HUES6 (cell line): ENCODE data around the gene CDC123.
"Not testable (repeated sequence)": the region's sequence is repeated elsewhere in the genome, so short reads cannot be mapped to it uniquely, and the experiment has no call there.

Experiments used
- H3K27ac ChIP-seq: 2 replicates; pipeline ENCODE4 v1.7.0; 2013; ENCODE audit warnings: low read depth, mild to moderate bottlenecking, low read length, inconsistent platforms
- H3K27me3 ChIP-seq: 2 replicates; pipeline ENCODE4 v1.6.1; 2013; ENCODE audit warnings: low read length; ENCODE audit not compliant: control insufficient read depth, insufficient read depth
- H3K36me3 ChIP-seq: 2 replicates; pipeline ENCODE4 v1.6.1; 2013; ENCODE audit warnings: low read length; ENCODE audit not compliant: control insufficient read depth, insufficient read depth
- H3K4me1 ChIP-seq: 2 replicates; pipeline ENCODE4 v1.6.1; 2013; ENCODE audit warnings: low read length; ENCODE audit not compliant: control insufficient read depth, insufficient read depth
- H3K4me3 ChIP-seq: 2 replicates; pipeline ENCODE4 v1.5.1; 2013; ENCODE audit warnings: low read depth, low read length
- H3K9ac ChIP-seq: one replicate; pipeline ENCODE4 v1.6.1; 2013; ENCODE audit warnings: mild to moderate bottlenecking, low read length
- H3K9me3 ChIP-seq: 2 replicates; pipeline ENCODE4 v1.6.1; 2013; ENCODE audit warnings: low read depth, low read length; ENCODE audit not compliant: control insufficient read depth, insufficient read depth

The CDC123 gene

DNA sequence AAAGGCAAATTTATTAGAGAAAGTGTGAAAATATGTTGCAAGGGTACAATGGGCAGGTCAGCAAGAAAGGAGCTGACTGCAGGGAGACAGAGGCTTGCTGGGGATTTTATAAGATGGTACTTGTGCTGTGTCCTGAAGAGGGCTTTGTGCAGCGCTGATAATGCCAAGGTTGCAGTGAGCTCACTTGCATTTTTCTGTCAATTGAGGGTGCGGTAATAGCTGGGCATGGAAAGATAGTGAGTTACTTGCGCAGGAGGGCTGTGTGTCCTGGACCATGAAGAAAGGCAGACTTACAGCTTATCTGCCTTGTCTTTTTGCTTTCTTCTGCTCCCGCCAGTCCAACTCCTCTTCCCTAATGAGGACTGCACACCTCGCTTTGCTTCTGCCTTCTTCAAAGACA lies 12.5 kb downstream of the CDC123 start:
- Histone ChIP-seq H3K4me3 (no peak overlapping the region), H3K4me1 (no peaks in the 10 kb centered on the region), H3K27me3 (no peaks in the 10 kb centered on the region), H3K36me3 (peaks cover 74% of the 10 kb centered on the region), H3K9me3 (no peaks in the 10 kb centered on the region), H3K9ac (no peak overlapping the region), H3K27ac (no peak overlapping the region)

DNA sequence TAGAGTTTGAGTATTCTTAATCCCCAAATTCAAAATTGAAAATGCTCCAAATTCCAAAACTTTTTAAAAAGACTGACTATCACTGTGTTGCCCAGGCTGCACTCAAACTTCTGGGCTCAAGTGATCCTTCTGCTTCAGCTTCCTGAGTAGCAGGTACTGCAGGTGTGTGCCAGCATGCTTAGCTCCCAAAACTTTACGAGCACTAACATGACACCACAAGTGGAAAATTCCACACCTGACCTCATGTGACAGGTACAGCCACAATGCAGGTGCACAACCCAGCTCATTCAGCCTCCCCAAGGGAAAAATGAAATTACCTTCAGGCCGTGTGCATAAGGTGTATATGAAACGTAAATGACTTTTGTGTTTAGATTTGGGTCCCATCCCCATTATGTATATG lies 16.5 kb downstream of the CDC123 start:
- Histone ChIP-seq H3K27ac (no peak overlapping the region), H3K4me3 (no peak overlapping the region), H3K9me3 (no peaks in the 10 kb centered on the region), H3K27me3 (no peaks in the 10 kb centered on the region), H3K9ac (no peak overlapping the region), H3K36me3 (peaks cover 88% of the 10 kb centered on the region), H3K4me1 (no peaks in the 10 kb centered on the region)

DNA sequence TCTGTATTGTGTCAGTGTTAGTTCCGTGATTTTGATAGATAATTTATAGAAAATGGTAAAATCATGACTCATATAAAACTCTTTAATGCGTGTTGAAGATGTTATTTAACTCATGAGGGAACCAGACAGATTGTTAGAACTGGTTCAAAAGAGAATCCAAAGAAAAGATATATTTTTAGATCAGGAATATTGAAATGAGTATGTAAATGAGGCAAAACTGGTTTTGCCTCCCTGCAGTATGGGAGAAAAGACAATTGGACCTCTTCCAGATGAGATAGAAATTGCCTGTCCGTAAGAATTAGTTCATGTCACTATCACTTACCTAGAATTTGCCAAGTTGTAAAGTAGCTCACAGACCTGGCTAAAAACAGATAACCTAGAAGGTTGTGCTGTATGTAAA lies 17.6 kb downstream of the CDC123 start:
- no peak overlapping the region for H3K4me3 ChIP-seq

DNA sequence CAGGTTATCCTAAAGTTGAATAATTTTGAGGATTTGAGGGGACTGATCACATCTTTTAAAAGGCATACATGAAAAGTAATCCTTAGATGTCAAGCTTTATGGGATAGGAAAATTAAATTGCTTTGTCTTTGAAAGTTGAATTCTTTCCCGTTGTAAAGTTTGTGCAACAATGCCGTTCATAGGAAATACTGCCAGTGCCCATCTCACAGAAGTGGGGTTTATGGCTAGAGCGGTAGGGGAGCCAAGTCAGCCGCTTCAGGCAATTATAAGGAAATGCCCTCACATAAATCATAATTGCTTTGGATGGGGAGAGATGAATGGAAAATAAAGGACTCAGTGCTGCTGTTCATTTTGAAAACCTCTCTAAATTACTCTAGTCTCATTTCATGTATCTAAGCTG lies 18.1 kb downstream of the CDC123 start:
- Histone ChIP-seq H3K9me3 (no peaks in the 10 kb centered on the region), H3K27ac (no peak overlapping the region), H3K36me3 (peaks cover 87% of the 10 kb centered on the region), H3K9ac (no peak overlapping the region), H3K27me3 (no peaks in the 10 kb centered on the region), H3K4me1 (no peaks in the 10 kb centered on the region), H3K4me3 (no peak overlapping the region)

More for the DNA sequence above, 17.6 kb downstream of the CDC123 start:
- Histone ChIP-seq H3K27ac (no peak overlapping the region), H3K27me3 (no peaks in the 10 kb centered on the region), H3K9ac (no peak overlapping the region), H3K4me1 (no peaks in the 10 kb centered on the region), H3K36me3 (peaks cover 87% of the 10 kb centered on the region), H3K9me3 (no peaks in the 10 kb centered on the region)

DNA sequence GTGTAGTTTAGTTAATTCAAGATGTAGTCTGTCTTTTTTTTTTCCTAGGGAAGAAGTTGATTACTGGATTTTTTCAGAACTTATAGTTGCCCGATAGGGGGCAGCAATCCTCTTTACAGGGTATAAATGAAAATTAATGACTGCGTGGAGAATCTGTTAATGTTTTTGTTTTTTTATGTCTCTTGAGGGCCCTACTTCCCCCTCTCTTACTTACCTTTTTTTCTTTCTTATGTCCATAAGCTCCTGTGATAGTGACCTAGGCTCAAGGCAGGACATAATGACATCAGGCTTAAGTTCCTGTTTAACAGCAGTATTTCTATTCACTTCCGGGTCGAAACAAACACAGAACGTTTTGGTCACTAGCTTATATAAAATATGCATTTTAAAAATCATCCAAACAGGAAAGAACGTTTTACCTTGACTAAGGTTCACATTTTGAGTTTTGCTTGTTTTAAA lies 18.8 kb downstream of the CDC123 start:
- peaks cover 87% of the 10 kb centered on the region for H3K36me3 ChIP-seq
- no peak overlapping the region for H3K4me3 ChIP-seq
- H3K4me1 ChIP-seq: no peaks in the 10 kb centered on the region
- no peak overlapping the region for H3K9ac ChIP-seq
- no peaks in the 10 kb centered on the region for H3K9me3 ChIP-seq
- no peaks in the 10 kb centered on the region for H3K27me3 ChIP-seq
- H3K27ac ChIP-seq: no peak overlapping the region

DNA sequence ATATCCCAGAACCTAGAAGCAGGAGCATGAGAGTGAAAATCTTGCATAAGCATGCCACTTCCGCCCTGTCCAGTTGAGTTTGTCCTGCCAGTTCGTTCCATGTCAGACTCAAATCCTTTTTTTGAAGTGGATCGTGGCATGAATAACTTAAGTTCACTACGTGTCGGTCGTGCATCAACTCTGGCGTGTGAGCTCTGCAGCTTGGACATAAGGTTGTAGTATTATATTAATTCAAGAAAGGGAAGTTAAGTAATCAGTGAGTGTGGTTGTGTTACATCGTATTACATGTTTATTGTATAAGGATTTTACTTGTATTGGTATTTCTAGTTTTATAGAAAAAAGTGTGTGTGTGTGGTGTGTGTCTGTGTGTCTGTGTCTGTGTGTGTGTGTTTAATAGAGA lies 23.0 kb downstream of the CDC123 start:
- peaks cover 79% of the 10 kb centered on the region for H3K36me3 ChIP-seq
- H3K4me3 ChIP-seq: no peak overlapping the region
- no peak overlapping the region for H3K9ac ChIP-seq
- no peaks in the 10 kb centered on the region for H3K9me3 ChIP-seq
- no peaks in the 10 kb centered on the region for H3K27me3 ChIP-seq
- no peaks in the 10 kb centered on the region for H3K4me1 ChIP-seq
- H3K27ac ChIP-seq: no peak overlapping the region

DNA sequence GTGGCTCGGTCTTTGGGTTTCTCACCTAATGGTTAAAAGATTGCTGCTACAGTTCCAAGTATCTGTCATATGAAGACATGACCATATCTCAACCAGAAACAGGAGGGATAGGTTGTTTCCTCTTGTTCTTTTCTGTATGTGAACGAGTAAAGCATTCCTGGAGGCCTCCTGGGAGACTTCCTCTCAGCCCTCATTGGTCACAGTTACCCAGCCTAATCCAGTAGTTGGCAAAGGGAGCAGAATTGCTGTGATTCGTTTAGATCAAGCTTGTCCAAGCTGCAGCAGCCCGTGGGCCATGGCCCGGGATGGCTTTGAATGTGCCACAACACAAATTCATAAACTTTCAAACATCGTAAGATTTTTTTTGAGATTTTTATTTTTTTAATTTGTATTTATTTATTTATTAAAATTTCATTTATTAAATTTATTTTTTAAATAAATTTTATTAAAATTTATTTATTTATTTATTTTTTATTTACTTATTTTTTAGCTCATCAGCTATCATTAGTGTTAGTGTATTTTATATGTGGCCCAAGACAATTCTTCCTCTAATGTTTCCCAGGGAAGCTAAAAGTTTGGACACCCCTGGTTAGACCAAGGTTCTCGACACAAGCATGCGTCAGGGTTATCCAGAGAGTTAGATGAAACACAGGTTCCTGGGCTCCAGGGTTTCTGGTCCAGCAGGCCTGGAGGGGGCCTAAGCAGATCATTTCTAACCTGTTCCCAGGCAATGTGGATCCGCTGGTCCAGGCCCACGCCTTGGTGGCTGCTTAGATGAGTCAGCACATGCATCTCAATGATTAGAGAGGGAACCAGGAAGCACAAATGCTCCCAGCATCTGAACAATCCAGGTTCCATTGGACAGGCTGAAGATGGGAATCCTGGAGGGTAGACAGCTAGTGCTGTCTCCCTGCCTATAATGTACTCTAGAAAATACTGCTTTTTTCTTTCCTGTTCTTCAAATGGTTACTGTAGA lies 25.6 kb downstream of the CDC123 start:
- peak overlapping the region; percentile 14; the same call in 1 of the 2 replicates for H3K27ac ChIP-seq
- H3K9me3 ChIP-seq: peaks cover 7% of the 10 kb centered on the region
- H3K4me1 ChIP-seq: no peaks in the 10 kb centered on the region
- H3K36me3 ChIP-seq: peaks cover 75% of the 10 kb centered on the region
- H3K27me3 ChIP-seq: no peaks in the 10 kb centered on the region
- H3K9ac ChIP-seq: no peak overlapping the region
- H3K4me3 ChIP-seq: no peak overlapping the region

DNA sequence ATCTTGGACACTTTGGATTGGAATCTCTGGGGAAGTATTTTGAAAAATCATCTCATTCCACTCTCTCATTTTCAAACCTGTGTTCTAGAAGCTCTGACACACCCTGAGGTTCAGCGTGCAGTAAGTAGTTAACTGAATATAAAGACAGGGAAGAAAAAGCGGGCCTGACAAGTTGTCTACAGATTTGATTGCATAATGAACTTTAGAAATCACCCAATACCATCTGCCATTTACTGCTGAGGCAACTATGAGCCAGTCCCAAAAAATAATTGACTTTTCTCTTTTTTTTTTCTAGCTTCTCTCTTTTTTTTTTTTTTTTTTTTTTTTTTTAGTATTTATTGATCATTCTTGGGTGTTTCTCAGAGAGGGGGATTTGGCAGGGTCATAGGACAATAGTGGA lies 29.5 kb downstream of the CDC123 start:
- Histone ChIP-seq H3K9me3 (peaks cover 7% of the 10 kb centered on the region), H3K27me3 (no peaks in the 10 kb centered on the region), H3K36me3 (peaks cover 69% of the 10 kb centered on the region), H3K27ac (no peak overlapping the region), H3K9ac (no peak overlapping the region), H3K4me1 (no peaks in the 10 kb centered on the region), H3K4me3 (no peak overlapping the region)

DNA sequence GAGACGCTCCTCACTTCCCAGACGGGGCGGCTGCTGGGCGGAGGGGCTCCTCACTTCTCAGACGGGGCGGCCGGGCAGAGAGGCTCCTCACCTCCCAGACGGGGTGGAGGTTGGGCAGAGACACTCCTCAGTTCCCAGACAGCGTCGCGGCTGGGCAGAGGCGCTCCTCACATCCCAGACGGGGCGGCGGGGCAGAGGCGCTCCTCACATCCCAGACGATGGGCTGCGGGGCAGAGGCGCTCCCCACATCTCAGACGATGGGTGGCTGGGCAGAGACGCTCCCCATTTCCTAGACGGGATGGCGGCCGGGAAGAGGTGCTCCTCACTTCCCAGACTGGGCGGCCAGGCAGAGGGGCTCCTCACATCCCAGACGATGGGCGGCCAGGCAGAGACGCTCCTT lies 30.4 kb downstream of the CDC123 start:
- not testable (repeated sequence) for H3K27ac ChIP-seq, H3K27me3 ChIP-seq, H3K4me3 ChIP-seq, H3K9ac ChIP-seq, H3K4me1 ChIP-seq, H3K9me3 ChIP-seq
- H3K36me3 ChIP-seq: peaks cover 73% of the 10 kb centered on the region

DNA sequence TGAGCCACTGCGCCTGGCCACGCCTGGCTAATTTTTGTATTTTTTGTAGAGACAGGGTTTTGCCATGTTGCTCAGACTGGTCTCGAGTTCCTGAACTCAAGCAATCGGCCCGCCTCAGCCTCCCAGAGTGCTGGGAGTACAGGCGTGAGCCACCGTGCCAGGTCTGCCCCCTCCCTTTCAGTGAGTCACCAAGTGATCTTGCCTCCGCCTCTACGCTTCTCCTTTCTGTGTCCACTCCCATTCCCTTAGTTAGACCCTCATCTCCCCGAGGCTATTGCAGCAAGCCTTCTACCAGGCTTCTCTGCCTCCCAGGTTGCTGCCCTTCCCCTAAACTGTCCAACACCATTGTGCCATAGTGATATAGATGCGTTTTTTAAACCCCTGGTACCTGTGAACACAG lies 32.9 kb downstream of the CDC123 start:
- Histone ChIP-seq H3K4me1 (no peaks in the 10 kb centered on the region), H3K9me3 (peaks cover 7% of the 10 kb centered on the region), H3K4me3 (no peak overlapping the region), H3K27me3 (no peaks in the 10 kb centered on the region), H3K36me3 (peaks cover 73% of the 10 kb centered on the region), H3K27ac (no peak overlapping the region), H3K9ac (no peak overlapping the region)

DNA sequence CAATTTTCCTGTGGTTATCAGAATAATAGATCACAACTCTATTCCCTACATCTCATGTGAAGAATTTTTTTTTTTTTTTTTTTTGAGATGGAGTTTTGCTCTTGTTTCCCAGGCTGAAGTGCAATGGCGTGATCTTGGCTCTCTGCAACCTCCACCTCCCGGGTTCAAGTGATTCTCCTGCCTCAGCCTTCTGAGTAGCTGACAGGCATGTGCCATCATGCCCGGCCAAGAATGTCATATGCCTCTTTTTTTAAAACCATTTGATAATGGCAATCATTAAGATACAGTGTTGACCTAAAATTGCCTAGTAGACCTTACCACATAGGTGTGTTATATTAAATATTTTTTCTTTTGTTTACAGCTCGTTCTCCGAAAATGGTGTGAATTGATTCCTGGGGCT lies 38.7 kb downstream of the CDC123 start:
- H3K27me3 ChIP-seq, H3K9ac ChIP-seq, H3K4me1 ChIP-seq: not testable (repeated sequence)

More for the DNA sequence above, 38.7 kb downstream of the CDC123 start:
- H3K4me3 ChIP-seq, H3K9me3 ChIP-seq, H3K27ac ChIP-seq: not testable (repeated sequence)
- H3K36me3 ChIP-seq: peaks cover 87% of the 10 kb centered on the region
